Inferior parietal cortex (tissue), 1 donor: ENCODE data around the gene MYO18B.

Experiments used
- DNase-seq: peaks from one replicate; pipeline ENCODE4 v3.0.0-alpha.2; 2016; ENCODE audit errors: extremely low spot score

MYO18B gene

DNA sequence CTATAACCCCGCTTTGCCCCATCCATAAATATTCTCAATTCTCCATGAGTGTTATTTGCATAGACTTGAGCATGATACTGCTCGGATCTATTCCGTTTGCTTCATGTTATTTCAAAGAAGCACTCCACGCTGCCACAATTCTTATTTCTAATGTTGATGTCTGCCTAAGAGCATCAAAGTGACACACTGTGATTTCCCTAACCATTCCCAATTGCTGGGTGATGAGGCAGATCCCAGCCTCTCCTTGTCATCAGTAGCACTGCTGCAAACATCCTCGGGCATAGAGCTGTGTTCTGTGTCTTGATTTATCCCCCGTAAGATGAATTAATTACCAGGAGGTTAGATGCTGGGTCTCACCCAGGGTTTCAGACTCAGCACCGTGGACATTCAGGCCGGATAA lies 249.0 kb downstream of the MYO18B start:
- DNase-seq: no peak

DNA sequence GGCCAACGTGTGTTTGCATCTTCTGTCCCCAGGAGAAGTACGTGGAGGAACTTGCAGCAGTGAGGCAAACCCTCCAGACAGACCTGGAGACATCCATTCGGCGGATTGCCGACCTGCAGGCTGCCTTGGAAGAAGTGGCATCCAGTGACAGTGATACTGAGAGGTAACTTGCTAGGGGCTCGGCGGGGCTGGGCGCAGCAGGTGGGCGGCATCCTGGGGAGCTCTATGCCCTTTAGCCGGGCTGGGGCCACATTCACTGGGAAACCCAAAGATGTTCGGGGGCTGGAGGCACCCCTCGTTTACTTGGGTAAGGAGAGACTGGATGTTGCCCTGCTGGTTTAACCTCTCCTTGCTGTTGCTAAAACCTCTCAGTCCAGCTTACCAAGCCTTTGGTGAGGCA lies 250.3 kb downstream of the MYO18B start:
- no peak for DNase-seq

DNA sequence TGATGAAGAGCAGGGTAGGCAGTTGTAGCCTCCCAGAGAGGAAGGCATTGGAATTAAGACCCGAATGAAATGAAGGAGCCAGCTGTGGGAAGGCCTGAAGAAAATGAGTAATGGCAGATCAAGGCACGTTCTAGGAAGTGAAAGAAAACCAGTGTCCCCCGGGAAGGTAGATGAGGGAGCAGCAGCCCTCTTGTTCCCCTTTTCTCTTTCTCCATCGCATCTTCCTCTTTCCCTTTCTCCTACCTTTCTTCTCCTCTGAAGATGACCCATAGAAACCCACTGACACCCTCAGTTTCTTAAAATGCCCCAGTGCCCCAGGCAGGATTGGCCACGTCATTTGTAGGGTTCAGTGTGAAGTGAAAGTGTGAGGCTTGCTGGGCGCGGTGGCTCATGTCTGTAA lies 254.7 kb downstream of the MYO18B start:
- DNase-seq: no peak

DNA sequence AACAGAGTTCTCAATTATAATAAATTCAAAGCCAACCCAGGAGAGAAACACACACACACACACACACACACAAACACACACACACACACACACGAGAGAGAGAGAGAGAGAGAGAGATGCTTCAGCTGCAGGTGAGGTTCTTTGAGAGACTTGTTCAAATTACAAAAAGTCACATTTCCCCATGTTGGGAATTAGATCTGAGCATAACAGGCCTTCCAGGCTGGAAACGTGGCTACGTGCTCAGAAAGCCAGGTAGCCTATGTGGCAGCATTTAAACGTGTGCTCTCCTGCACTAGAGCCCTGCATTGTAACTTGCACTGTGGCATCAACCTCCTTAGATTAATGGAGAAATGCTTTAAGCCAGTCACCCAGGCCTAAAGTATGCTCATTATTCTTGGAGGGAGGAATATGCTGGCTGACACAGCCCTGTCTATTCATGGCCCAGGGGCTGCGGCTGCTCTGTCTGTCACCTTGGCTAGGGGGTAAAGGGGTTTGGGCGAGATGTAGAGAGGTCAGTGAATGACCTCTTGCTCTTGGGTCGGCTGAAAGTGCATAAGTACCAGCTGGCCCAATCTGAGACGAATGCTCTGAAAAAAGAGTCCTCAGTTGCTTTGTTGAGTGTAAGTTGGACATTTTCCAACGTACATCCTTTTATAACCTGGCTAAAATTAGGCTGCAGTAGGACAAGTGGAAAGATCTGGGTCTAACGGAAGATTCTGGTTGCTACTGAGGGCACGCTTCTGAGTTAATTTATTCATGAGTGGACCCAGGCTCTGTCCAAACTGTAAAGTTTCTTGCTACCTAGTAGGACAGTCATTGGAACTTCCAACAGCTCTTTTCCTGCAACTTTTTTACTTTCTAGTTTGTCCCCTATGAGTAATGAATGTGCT lies 256.1 kb downstream of the MYO18B start:
- no peak for DNase-seq

DNA sequence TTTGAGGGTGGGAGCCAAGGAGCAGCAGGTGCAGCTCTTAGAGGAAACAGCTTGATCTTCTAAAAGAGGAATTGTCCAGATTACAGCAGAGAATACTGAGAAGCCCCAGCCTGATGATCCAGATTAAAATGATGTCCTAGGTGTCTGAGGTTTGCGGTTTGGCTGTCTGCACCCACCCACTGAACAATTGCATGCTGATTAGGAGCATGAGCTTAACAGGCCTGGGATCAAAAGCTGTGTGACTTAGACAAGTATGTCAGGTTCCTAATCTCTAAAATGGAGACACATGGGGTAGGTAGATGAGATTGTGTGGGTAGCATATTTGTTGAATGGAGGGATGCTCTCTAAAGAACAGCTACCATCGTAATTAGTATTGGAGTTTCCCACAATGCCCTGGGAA lies 260.5 kb downstream of the MYO18B start:
- no peak for DNase-seq

DNA sequence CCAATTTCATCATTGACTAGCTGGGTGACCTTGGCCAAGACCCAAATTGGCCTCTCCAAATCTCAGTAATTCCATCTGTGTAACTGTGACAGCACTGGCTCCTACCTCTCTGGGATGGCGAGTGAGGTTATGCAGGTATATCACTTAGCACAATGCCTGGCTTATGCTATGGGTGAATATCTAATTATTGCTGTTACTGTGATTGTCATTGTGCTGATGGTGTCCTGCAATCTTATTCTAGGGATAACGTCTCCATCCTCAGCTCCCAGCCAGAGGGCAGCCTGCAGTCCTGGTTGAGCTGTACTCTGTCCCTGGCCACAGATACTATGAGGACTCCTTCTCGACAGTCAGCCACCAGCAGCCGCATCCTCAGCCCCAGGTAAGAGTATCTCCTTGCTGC lies 262.5 kb downstream of the MYO18B start:
- DNase-seq: no peak

DNA sequence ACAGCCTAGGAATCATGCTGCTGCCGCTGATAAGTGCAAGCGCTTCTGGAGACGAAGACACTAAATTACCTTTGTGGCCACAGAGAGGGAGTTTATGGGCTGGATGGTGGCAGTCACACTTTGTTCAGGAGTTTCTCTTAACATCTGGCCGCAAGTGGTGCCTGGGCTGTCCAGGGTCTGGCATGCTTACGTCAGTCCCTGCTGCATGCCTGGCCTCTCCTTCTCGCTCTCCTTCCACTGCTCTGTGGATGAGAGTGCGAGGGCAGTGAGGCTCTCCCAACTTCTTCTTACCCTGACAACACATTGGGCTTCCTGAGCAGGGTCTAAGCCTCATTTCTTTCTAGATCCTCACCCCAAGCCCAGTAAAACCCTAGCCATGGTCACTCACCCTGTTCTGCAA lies 266.6 kb downstream of the MYO18B start:
- DNase-seq: no peak

DNA sequence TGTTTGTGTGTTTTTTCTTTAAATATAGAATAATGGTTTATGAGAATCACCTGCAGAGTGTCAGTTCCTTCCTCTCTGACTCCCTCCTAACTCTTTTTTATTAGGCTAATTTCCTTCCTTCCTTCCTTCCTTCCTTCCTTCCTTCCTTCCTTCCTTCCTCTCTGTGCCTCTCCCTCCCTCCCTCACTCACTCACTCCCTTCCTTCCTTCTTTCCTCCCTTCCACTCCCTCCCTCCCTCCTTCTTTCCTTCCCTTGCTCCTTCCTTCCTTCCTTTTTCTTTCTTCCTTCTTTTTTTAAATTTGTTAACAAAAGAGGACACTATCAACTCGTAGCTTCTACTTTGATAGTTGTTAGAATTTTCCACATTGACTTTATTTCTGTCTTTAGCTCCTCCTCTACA lies 274.9 kb downstream of the MYO18B start:
- DNase-seq: no peak

DNA sequence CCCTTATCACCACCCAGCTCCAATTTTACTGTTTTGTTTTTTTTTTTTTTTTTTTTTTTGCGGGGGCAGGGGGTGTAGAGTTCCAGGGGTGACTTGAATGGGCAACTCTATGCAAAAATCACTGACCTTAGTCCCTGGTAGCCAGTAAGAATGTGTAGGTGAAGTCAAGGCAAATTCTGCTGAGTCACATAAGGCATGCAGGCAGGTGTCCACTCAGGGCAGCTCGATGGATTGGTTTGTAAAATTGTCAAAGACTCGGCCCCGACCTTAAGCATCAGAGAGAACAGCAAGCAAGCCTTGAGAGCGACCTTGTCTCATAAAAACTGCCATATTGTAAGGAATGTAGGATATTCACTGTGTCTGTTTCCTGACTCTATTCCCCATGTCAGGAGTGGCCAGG lies 275.9 kb downstream of the MYO18B start:
- DNase-seq: no peak

DNA sequence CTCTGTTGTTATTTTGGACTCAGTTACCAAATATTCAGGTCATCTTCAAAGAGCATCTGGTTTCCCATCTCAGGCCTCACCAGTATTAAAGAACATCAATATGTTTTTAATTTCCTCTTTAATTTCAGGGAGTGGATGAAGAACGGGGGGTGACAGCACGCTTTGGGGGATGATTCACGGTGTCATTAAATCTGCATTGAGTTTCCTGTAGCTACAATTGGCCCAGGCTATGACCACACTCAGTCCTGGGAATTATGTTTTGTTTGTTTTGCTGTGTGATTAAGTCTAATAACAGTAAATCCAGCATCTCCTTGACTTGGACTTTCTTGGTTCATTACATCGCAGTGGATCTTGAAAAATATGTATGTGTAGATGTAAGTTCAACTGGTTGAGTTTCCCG lies 277.6 kb downstream of the MYO18B start:
- no peak for DNase-seq

DNA sequence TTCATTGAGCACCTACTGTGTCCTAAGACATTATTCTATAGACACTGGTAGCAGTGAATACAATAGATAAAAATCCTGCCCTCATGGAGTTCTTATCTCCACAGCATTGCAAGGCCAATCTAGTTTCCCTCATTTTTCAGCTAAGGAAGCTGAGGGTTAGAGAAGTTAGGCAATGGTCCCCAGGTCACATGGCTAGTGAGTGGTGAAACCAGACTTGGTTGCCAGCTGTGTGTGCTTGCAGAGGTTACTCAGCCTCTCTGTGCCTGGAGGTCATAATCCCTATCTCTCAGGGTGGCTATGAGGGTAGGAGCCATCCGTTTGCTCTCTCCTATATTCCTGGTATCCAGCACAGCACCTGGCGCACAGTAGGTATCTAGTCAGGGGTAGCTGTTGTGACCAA lies 279.5 kb downstream of the MYO18B start:
- DNase-seq: no peak

DNA sequence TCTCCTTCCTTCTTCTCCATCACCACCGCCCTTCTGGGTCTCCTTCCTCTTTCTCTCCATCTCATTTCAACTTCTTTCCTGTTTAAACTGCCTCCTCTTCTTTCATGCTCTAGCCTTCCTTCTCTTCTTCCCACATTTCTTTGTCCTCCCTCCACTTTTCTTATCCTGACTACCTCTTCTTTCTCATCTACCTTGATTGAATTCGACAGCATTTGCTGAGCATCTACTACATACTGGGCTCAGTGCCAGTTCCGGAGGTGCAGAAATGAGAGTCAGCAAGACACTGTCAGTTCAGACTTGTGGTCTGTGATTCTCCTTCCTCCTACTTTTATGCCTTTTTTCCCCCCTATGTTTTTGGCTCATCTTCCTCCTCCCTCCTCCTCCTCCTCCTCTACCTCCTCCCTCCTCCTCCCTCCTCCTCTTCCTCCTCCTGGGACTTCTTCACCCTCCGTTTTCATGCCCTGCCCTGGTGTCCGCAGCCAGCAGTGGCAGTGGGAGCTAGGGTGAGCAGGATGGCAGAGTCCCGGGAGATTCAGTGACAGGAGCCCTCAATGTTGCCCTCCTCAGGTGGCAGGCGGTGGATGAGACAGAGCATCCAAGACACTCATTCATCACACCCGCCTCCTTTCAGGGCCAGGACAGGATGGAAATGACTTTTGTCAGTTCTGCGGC lies 281.3 kb downstream of the MYO18B start:
- no peak for DNase-seq

DNA sequence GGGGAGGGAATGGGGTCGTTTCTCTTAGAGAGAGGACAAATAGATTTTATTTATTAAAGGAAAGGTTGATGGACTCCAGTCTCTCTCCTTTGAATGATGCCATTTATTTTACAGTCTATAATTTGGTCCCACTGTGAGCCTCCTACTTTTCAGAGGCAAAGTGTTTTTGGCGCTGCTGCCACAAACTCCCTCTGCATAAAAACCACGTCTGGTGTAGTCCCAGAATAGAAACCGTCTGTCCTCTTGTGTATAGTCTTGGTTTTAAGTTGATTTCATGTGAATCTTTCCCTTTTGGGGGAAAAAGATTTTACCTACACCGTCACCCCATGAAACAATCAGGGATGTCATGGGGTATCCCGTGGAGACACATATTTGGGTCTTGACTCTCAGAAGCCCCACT lies 283.6 kb downstream of the MYO18B start:
- peak; percentile 9 for DNase-seq

DNA sequence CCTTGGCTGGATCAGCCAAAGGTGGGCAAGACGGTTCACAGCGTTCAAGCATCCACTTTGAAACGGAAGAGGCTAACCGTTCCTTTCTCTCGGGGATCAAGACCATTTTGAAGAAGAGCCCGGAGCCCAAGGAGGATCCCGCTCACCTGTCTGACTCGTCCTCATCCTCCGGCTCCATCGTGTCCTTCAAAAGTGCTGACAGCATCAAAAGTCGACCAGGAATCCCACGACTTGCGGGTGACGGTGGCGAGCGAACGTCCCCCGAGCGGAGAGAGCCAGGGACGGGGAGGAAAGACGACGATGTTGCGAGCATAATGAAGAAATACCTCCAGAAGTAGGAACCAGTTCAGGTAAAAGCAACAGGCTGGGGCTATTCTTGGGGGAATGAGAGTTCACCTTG lies 285.4 kb downstream of the MYO18B start:
- DNase-seq: no peak

DNA sequence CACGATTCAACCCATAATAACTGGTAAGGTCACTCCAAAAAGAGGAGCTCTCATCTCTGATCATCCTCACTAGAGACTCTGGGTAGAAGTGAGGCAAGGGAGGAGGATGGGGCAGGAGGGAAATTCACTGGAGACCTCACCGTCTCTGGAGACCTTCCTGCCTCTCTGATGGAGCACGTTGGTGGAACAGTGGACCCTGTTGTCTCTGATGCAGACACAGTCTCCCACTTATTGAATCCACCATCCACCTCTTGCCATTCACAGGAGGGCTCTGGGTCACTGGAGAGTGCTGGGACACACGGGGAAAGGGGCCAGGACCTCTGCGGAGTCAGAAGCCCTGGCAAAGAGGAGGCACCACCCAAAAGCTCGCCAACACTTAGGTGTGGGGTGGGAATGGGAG lies 289.7 kb downstream of the MYO18B start:
- DNase-seq: no peak

DNA sequence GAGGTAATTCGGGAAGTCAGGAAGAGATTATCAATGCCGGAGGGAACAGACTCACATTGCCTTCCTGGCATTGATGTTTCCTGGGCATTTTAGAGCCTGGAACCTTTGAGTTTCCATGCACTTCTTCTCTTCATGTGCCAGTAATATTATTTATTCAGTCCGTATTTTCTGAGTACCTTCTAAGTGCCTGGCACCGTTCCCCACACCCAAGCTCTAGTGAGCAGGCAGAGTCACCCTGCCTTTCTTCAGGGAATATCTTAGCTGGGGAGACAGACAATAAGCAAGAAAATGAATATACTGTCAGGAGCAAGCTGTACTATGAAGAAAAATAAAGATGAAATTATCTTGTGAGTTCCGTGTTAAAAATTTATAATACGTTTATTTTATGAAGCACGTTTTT lies 291.1 kb downstream of the MYO18B start:
- no peak for DNase-seq

DNA sequence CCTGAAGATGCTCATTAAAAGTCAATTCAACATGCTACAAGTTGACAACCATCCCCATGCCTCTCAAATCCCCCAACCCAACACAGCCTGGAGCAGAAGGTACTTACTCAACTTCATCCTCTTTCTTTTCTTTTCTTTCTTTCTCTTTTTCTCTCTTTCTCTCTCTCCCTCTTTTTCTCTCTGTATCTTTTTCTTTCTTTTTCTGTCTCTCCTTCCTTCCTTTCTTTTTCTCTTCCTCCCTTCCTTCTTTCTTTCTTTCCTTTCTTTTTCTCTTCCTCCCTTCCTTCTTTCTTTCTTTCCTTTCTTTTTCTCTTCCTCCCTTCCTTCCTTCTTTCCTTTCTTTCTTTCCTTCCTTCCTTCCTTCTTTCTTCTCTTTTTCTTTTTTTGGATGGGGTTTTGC lies 291.6 kb downstream of the MYO18B start:
- DNase-seq: no peak

DNA sequence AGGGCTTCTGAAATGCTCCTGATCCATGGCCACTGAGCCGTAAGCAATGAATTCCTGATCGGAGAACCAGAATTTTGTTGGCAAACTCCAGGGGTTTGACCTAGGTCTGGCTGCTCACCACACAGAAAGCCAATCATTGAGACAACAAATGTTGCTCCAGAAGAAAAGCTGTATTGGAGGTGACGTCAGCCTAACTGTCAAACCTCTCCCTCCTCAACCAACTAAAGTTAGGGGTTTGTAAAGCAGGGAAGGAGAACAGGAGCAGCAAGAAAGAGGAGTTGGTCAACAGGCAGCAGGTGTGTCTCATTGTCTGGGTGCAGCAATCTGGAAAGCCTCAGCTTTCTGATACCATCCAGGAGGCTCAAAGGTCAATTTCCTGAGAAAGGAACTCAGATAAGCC lies 293.5 kb downstream of the MYO18B start:
- no peak for DNase-seq

DNA sequence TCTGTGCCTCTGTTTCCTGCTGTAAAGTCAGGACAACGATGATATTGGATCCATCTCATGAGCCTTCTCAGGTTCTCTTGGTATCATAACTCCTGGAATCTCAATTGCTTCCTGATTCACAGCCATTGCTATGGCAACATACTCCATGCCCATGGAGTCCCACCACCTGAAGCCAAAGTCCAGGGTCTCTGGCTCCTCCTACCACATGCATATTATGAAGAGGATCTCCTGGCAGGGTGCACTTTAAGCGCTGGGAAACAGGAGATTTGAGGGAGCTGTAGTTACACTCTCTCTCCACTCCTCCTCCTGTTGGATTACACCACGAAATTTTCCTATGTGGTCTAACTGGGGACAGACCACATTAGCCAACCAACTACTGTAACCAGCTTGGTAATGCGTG lies 296.4 kb downstream of the MYO18B start:
- DNase-seq: no peak

DNA sequence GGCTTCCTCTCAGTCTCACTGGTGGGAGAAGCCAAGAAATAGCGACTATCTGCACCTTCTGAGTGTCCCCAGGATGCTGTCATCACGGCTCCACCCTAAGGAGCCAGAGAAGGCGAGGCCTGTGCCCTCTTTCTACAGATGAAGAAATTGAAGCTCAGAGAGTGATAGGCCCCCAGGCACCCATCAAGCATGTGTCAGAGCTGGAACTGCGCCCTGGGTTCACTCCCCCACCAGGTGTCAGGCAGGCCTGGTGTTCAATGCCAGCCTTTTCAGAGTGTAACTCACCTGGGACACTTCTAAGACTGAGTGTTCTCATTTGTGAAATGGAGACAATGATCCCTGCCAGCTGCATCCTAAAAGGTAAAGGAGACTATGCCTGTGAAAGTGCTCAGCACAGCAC lies 299.9 kb downstream of the MYO18B start:
- no peak for DNase-seq

DNA sequence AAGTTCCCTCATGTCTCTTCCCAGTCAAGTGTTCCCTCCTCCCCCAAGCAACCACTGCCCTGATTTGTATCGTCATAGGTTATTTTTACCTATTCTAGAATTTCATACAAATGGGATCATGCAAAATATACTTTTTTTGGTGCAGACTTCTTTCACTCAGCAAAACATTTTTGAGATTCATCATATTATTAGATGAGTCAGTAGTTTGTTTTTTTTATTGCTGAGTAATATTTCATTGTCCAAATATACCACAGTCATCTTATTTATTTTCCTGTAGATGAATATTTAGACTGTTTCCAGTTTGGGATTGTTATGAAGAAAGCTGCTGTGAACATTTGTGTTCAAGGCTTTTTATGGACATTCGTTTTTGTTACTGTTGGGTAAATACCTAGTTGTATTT lies 301.0 kb downstream of the MYO18B start:
- no peak for DNase-seq

DNA sequence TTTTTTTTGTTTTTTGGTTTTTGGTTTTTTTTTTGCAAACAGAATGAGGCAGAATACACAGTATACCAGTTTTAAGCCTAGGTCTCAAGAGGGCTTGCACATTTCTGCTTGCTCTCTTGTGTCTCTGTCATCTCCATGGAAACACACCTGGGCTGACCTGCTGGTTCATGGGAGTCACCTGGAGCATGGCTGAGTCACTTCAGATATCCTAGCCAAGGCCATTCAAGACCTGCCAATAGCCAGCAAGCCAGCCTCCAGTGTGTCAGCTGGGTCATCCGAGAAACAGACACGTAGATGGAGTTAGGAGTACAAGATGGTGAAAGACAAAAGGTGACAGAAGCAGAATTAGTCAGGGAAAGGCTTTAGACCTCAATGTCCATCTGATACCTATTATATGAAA lies 303.1 kb downstream of the MYO18B start:
- DNase-seq: no peak

DNA sequence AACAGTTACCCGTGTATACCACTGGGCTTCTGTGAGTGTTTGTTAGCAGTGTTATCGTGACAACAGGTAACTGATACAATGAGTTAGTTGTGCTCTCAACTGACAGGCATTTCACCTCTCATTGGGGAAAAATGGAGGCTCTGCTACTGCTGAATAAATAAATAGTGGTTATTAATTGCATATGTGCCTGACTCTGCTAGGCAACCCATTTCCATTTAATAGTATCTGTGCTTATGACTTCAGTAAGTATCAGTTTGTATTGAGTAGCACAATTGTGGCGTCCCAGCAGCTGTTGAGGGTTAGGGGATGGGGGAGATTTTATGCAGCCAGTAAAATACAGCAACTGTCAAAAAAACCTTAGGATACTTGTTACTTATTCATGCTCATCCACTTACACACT lies 303.9 kb downstream of the MYO18B start:
- DNase-seq: no peak

DNA sequence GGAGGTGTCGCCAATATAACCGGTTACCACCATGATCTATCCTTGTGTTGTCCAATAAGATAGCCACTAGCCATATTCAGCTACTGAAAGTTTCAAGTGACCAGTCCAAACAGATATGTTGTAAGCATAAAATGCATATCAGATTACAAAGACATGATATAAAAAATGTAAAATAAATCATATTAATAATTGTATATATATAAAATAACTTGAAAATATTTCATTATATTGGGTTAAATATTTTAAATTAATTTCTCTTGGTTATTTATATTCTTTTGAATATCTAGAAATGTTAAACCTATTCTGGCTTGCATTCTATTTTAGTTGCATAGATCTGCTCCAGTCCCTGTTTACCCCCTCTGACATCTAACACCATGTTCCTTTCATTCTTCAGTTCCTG lies 305.5 kb downstream of the MYO18B start:
- no peak for DNase-seq
